SKM-1 (cell line): Measurements from ENCODE around the gene RTP3.
"Not testable (repeated sequence)": the region's sequence is repeated elsewhere in the genome, so short reads cannot be mapped to it uniquely, and the experiment has no call there.

Source experiments
- DNase-seq: peaks from one replicate; lab custom pipeline; 2025; ENCODE audit not compliant: unreplicated experiment; lab: John Stamatoyannopoulos, UW

The RTP3 gene

DNA sequence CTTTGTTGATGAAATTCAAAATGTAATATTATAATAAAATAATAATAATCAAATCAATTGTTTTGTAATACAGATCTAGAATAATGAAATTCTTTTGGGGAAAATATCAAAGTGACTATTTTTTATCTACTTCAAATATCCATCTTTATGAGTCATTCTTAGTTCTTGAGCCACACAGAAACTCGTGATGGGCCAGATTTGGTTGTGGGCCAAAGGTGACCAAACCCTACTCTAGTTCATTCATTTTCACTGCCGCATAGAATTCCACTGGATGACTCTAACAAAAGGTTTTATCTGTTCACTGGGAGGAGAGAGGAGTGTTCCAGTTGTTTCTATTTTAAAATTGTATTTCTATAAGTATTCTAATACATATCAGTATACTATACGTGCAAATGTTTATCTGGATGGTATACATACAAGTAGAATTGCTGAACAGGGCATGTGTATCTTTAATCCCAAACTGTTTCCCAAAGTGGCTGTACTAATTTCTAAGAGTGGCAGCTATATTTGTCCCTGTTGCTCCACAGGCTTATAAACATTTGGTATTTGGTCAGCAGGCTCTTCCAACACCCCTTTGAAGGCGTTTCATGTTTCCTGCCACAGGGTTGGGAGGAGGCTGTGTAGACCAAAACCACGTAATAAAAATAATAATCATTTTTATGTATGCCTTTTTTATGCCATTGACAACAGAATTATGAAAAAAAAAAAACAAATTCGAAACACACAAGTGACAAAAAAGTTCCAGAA is 7.3 kb upstream of the RTP3 start:
- no peak for DNase-seq

- no peak for DNase-seq
These were observed 6.4 kb upstream of the RTP3 start for GRCh38 chr3:46491089-46492070.

- no peak for DNase-seq
These were observed 4.8 kb upstream of the RTP3 start for GRCh38 chr3:46492890-46493547.

DNA sequence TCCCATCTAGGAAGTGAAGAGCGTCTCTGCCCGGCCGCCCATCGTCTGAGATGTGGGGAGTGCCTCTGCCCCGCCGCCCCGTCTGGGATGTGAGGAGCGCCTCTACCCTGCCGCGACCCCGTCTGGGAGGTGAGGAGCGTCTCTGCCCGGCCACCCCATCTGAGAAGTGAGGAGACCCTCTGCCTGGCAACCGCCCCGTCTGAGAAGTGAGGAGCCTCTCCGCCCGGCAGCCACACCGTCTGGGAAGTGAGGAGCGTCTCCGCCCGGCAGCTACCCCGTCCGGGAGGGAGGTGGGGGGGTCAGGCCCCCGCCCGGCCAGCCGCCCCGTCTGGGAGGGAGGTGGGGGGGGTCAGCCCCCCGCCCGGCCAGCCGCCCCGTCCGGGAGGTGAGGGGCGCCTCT is 3.3 kb upstream of the RTP3 start:
- DNase-seq = not testable (repeated sequence)

DNA sequence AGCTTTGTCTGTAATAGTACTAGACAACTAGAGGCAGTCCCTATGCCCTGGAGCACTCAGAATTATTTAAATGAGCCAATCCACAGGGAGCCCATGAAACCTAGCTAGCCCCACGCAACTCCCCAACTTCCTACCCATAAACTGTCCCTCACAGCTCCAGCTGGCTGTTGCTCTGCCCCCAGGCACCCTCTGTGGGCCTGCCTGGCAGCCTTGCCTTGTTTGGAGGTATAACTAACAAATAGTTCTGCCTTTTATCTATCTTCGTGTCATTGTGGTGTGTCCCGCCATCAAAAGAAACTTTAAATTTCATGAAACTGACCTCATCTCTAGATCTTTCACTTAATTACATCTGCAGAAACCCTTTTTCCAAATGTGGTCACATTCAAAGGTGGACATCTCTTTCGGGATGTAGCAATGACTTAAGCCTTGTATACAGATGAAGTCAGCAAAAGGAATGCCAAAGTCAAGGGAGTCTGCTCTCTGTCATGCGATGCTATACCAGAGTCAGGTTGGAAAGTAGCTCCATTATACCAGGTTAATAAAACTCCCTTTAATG is 1.8 kb upstream of the RTP3 start:
- no peak for DNase-seq

DNA sequence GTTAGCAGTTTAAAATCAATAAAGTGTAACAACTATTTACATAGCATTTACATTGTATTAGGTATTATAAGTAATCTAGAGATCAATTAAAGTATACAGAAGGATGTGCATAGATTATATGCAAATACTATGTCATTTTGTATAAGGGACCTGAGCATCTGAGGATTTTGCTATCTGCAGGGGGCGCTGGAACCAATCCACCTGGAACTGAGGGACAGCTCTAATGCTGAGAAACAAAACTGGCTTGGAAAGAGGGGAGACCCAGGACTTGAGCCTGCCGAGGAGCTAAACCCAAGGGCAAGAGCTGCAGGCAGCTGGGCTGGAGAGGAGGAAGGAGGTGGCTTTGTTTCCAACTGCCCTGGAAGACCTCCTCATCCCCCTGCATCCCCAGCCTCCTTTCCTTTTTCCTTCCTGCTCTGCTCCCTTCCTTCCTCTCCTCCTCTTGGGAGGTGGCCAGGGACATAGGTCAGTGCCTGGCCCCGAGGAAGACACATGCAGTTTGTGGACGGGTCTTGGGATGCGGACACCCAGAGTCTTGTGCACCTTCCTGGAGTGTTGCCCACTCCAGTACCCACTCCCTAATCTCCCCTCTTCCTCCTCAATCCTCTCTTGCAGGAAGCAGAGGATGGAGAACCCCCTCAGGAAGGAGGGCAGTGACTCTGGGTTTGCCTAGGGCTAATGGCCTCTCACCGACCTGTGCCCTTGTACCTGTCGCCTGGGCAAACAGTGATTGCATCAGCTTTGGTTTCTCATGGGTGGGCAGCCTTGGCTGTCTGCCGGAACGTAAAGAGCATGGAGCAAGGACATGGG is 825 bp upstream of the RTP3 start:
- peak; percentile 19 for DNase-seq

DNA sequence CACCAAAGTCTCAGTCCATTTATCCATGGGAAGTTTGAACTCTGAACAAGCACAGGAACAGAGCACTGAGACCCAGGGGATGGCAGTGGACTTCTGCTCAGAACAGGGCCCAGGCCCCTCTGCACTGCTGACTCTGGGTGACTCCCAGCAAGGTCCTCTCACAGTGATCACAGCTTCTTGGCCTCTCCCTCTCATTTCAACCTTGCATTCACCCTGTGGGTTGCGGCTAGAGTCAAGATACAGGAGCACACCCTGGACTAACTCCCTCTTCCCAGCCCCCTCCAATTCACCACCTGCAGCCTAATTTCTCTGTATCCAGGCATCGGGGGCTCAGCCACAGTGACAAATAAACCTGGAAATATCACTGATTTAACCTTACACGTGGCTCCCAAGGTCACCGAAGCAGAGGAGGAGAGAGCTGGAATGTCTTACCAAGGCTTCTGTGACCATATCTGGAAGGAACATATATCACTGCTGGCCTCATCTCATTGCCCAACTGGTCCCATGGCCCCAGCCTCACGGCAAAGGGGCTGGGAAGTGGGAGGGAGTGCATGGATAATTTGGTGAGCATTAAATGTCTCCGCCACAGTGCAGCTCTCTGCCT is 1.2 kb downstream of the RTP3 start:
- DNase-seq = no peak

DNA sequence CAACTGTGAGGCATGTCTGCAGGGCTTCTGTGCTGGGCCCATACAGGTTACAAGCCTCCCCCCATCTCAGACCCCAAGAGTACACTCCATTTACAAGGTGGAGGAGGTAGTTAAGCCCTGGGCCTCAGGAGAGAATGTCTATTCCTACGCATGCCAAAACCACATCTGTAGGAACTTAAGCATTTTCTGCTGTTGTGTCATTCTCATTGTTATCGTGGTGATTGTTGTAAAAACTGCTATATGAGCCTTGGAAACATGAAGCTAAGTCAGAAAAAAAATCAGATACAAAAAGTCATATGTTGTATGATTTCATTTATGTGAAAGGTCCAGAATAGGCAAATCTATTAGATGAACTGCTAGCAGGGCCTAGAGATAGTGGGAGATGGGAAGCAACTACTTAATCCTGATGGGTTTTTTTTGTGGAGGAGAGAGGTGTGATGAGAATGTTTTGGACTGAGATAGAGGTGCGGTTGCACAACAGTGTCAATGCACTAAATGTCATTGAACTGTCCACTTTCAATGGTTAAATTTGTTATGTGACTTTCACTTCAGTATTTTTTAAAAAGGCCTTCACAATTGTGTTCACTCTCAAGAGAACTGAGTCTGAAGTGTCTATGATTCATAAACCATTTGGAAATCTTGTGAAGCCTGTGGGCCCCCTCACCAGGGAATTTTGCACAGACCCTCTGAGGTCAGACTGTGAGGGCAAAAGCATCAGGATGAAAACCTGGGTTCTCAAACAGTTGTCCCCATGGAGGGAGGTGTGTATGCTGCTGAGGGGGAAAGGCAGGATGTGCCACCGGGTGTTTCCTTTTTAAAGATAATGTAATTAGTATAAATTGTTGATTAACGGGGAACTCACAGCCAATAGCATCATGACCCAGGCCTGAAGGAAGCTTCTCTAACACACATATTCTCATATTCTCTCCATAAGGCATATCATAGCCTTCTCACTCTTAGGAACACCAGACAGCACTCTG is 3.2 kb downstream of the RTP3 start:
- DNase-seq = no peak

- no peak for DNase-seq
These were observed 3.9 kb downstream of the RTP3 start for GRCh38 chr3:46501702-46502101.

GRCh38 chr3:46503200-46503874 is 5.6 kb downstream of the RTP3 start:
- no peak for DNase-seq

GRCh38 chr3:46504789-46505188 is 7.0 kb downstream of the RTP3 start:
- no peak for DNase-seq

GRCh38 chr3:46505953-46506352 is 8.2 kb downstream of the RTP3 start:
- DNase-seq = no peak

- no peak for DNase-seq
These were observed 8.8 kb downstream of the RTP3 start for GRCh38 chr3:46506526-46506925.

GRCh38 chr3:46508850-46509591 is 11.2 kb downstream of the RTP3 start:
- no peak for DNase-seq

DNA sequence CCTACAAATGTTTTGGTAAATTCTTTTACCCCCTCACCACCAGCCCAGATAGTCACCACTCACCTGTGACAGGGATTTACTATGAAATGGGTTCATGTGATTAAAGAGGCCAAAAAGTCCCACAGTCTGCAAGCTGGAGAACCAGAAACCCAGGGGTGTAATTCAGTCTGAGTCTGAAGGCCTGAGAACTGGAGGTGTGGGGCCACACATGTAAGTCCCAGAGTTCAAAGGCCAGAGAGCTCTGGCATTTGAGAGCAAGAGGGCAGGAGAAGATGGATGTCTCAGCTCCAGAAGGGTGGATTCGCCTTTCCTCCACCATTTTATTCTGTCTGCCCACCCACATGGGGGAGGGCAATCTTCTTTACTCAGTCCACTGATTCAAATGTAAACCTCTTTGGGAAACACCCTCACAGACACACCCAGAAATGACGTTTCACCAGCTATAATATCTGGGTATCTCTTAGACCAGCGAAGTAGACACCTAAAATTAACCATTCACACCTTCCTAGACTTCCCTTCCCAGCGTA is 11.9 kb downstream of the RTP3 start:
- DNase-seq = no peak

- no peak for DNase-seq
These were observed 14.5 kb downstream of the RTP3 start for GRCh38 chr3:46512191-46512749.

- DNase-seq = no peak
These were observed 18.7 kb downstream of the RTP3 start for GRCh38 chr3:46516521-46516920.
